AG09319 (cell line): Measurements from ENCODE around the gene SF3B3.
"Not testable (repeated sequence)": the region's sequence is repeated elsewhere in the genome, so short reads cannot be mapped to it uniquely, and the experiment has no call there.

Source experiments
- DNase-seq: peaks from one replicate; pipeline ENCODE4 v3.0.0-alpha.2; 2010; ENCODE audit warnings: low read depth; ENCODE audit errors: extremely low read depth
- CTCF ChIP-seq: IDR thresholded peaks from 2 replicates; pipeline ENCODE4 v1.5.1; 2011; ENCODE audit warnings: low read depth, mild to moderate bottlenecking, inconsistent platforms, low read length, moderate library complexity

SF3B3 gene

GRCh38 chr16:70611224-70611598, 87.6 kb downstream of the SF3B3 start:
- no peak for TF ChIP-seq CTCF

GRCh38 chr16:70611785-70612303, 88.2 kb downstream of the SF3B3 start:
- no peak for DNase-seq
- no peak for TF ChIP-seq CTCF

More at GRCh38 chr16:70611224-70611598, 87.6 kb downstream of the SF3B3 start:
- no peak for DNase-seq

GRCh38 chr16:70612931-70613330, 89.3 kb downstream of the SF3B3 start:
- TF ChIP-seq CTCF, result no peak
- no peak for DNase-seq

- TF ChIP-seq CTCF, result no peak
- DNase-seq, result no peak
Observed at GRCh38 chr16:70614208-70614951, 90.8 kb downstream of the SF3B3 start.

GRCh38 chr16:70615945-70616344, 92.3 kb downstream of the SF3B3 start:
- DNase-seq, result no peak
- no peak for TF ChIP-seq CTCF

GRCh38 chr16:70621864-70622263, 98.2 kb downstream of the SF3B3 start:
- DNase-seq, result not testable (repeated sequence)
